ENCODE results near the gene JHY.

JHY gene

DNA sequence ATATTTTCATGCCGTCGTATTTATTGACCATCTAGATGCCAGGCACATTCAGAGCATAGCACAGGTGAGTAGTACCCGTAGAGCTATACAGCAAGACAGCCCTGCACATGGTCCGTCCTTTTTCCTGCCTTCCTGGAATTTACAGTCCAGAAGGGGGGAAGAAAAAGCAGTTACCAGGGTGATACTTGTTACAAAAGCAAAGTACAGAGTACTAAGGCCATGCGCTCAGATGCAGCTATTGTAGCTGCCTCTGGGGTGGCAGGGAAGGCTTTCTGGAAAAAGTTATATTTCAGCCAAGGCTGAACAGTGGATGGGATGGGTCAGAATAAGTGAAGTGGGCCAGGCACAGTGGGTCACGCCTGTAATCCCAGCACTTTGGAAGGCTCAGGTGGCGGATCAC lies 36.2 kb downstream of the JHY start:
- Histone ChIP-seq H3K27ac (no peak overlapping the region), H3K4me1 (peaks cover 0 to 9% (median 0%) of the 10 kb centered on the region in 10 experiments; a peak in 3 of 20 replicates), H4K20me1 (no peaks in the 10 kb centered on the region), H3K4me3 (no peak overlapping the region), H3K27me3 (no peaks in the 10 kb centered on the region), H3K4me2 (no peak overlapping the region), H3K36me3 (no peaks in the 10 kb centered on the region), H3K9ac (no peak overlapping the region), H3K9me3 (replicated peaks in 1 of 11) (no peaks in the 10 kb centered on the region)
- no peak for TF ChIP-seq Cebpa-rat (IDR thresholded peaks at IDR 0.05)

DNA sequence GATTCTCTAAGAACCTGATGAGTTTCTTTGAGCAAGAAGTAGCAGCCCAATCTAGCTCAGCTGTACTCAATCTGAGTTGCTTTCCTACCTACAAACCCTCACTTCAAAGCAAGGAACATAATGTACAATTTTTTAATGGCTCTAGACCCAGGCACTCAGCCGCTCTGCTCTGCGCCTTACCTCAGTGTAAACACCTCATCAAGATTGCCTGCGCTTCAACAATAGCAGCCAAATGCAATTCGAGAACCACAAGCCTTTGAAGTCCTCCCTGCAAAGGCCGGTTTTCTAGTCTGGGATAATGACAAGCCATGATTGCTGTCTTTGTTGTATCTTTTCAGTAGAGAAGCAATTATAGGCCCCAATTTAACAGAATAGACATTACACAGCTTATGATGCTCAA lies 38.0 kb downstream of the JHY start:
- no peak for TF ChIP-seq Cebpa-rat (IDR thresholded peaks at IDR 0.05)
- H3K4me3 ChIP-seq, result no peak overlapping the region

DNA sequence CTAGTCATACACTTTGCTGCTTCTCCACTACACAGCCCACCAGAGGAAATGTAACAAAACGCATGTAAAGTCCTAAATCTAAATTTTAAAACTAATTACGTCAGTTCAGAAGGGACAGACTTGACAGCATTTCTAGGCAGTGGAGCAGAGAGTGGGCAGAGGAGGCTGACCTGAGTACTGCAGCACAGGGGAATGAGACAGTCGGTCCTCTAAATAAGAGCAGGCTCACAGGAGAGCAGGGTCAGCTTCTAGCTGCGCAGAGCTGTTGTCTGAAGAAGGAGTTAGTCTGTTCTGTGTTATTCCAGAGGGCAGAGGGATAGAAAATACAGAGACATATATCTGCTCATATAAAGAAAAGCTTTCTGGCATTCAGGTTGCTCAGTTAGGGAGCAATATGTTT lies 40.3 kb downstream of the JHY start:
- Histone ChIP-seq H3K4me1 (peaks cover 0 to 9% (median 0%) of the 10 kb centered on the region in 10 experiments; a peak in 3 of 20 replicates), H3K4me3 (no peak overlapping the region), H4K20me1 (no peaks in the 10 kb centered on the region), H3K27ac (no peak overlapping the region), H3K4me2 (no peak overlapping the region), H3K36me3 (no peaks in the 10 kb centered on the region), H3K9ac (no peak overlapping the region), H3K27me3 (no peaks in the 10 kb centered on the region), H3K9me3 (replicated peaks in 1 of 11) (no peaks in the 10 kb centered on the region)
- no peak for TF ChIP-seq Cebpa-rat (IDR thresholded peaks at IDR 0.05)

More for the DNA sequence above, 38.0 kb downstream of the JHY start:
- Histone ChIP-seq H4K20me1 (no peaks in the 10 kb centered on the region), H3K36me3 (no peaks in the 10 kb centered on the region), H3K27ac (no peak overlapping the region), H3K9me3 (replicated peaks in 1 of 11) (no peaks in the 10 kb centered on the region), H3K27me3 (no peaks in the 10 kb centered on the region), H3K4me1 (peaks cover 0 to 9% (median 0%) of the 10 kb centered on the region in 10 experiments; a peak in 3 of 20 replicates), H3K4me2 (no peak overlapping the region), H3K9ac (no peak overlapping the region)

DNA sequence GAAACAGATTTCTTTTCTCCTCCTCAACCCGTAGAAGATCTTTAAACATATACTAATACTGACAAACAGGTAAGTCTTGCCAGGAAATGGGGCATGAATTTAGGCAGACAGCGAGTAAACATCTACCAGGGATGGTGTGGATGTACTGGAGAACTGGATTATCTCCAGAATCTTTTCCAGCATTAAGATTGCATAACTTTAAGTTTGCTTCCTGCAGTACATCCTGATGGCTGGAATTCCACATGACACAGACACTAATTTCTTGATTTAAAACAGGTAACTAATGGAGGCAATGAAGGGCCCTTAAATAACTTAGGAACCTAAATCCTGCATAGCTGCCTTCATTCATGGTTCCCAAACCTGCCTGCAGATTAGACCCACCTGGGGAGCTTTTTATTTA lies 40.7 kb downstream of the JHY start:
- peaks cover 0 to 9% (median 0%) of the 10 kb centered on the region in 10 experiments; a peak in 3 of 20 replicates for H3K4me1 ChIP-seq
- TF ChIP-seq Cebpa-rat (IDR thresholded peaks at IDR 0.05), result no peak
- H3K4me3 ChIP-seq, result no peak overlapping the region
- no peaks in the 10 kb centered on the region for H4K20me1 ChIP-seq
- no peak overlapping the region for H3K4me2 ChIP-seq
- no peaks in the 10 kb centered on the region for H3K27me3 ChIP-seq
- H3K9ac ChIP-seq, result no peak overlapping the region
- no peak overlapping the region for H3K27ac ChIP-seq
- H3K9me3 ChIP-seq (replicated peaks in 1 of 11), result no peaks in the 10 kb centered on the region
- H3K36me3 ChIP-seq, result no peaks in the 10 kb centered on the region

DNA sequence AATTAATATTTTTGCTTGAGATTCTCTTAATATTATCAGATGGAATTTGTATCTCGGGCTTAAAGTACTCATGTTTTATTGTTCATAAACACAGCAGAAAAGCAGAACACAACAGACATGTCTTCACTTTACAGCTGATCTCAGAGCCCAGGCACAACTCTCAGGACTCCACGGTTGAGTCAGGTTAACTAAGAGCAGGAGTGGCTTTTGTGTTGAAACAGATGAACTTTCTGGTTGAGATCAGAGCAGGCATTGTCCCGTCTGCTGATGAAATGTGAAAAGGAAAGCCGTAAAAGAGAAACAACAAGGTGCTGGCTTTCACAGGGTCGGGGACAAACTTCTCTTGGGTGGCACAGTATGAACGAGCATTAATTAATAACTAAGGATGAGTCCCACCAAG lies 49.0 kb downstream of the JHY start:
- TF ChIP-seq Cebpa-rat (IDR thresholded peaks at IDR 0.05), result no peak
- H3K27me3 ChIP-seq, result no peaks in the 10 kb centered on the region
- no peak overlapping the region for H3K4me2 ChIP-seq
- no peak overlapping the region for H3K9ac ChIP-seq
- no peaks in the 10 kb centered on the region for H4K20me1 ChIP-seq
- peaks cover 0 to 25% (median 15%) of the 10 kb centered on the region in 10 experiments; a peak in 14 of 20 replicates for H3K4me1 ChIP-seq
- no peaks in the 10 kb centered on the region for H3K9me3 ChIP-seq (replicated peaks in 1 of 11)
- peak overlapping the region in 4 of 11 experiments; percentile 18 to 73 (median 70); a peak in 2 of 22 replicates for H3K27ac ChIP-seq
- H3K4me3 ChIP-seq, result no peak overlapping the region
- H3K36me3 ChIP-seq, result no peaks in the 10 kb centered on the region

DNA sequence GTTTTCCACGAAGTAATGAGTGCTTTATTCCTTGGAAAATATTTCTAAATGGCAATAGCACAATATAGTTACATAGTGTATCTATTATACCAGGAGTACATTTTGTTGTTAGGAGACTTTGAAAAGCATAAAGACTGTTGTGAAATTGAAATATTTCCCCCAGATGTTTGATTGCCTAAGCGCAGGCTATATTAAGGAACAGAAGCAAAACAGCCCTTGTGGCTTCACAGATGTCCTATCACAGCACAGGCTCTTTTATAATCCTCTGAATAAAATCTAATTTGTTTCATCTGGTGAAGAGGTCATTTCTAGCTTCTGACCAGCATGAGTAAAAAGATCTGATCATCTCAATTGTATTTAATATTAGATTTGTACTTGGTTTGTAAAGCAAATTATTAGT lies 50.9 kb downstream of the JHY start:
- Histone ChIP-seq H3K27ac (peak overlapping the region in 9 of 11 experiments; percentile 40 to 76 (median 70); a peak in 16 of 22 replicates), H3K36me3 (no peaks in the 10 kb centered on the region), H4K20me1 (no peaks in the 10 kb centered on the region), H3K27me3 (no peaks in the 10 kb centered on the region), H3K4me2 (peak overlapping the region in 8 of 11 experiments; percentile 0 to 69 (median 44); a peak in 15 of 22 replicates), H3K9me3 (replicated peaks in 1 of 11) (no peaks in the 10 kb centered on the region), H3K9ac (peak overlapping the region in 3 of 11 experiments; percentile 0 to 16 (median 12); a peak in 2 of 22 replicates), H3K4me3 (no peak overlapping the region; a peak in 1 of 20 replicates), H3K4me1 (peaks cover 0 to 25% (median 17%) of the 10 kb centered on the region in 10 experiments; a peak in 14 of 20 replicates)
- peak in 4 of 11 experiments; percentile 14 to 77 (median 58); a peak in 6 of 22 replicates for TF ChIP-seq Cebpa-rat (IDR thresholded peaks at IDR 0.05)

DNA sequence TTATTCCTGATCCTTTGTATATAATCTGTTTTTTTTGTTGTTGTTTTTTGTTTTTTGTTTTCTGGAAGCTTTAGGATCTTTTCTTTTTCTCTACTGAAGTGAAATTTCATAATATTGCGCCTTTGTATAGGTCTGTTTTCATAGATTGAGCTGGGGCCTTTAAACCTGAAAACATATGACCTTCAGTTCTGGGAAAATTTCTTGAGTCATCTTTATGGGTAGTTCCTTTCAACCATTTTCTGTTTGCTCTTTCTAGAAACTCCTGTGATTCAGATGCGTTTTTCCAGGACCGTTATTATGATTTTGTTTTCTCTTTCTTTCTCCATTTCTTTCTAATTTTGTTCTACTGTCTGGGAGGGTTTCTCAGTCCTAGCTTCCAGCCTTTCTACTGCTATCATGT lies 55.4 kb downstream of the JHY start:
- Histone ChIP-seq H3K9ac (no peak overlapping the region), H4K20me1 (no peaks in the 10 kb centered on the region), H3K27ac (no peak overlapping the region), H3K4me3 (no peak overlapping the region), H3K27me3 (no peaks in the 10 kb centered on the region), H3K36me3 (no peaks in the 10 kb centered on the region), H3K4me2 (no peak overlapping the region), H3K4me1 (peaks cover 0 to 19% (median 13%) of the 10 kb centered on the region in 10 experiments; a peak in 14 of 20 replicates), H3K9me3 (replicated peaks in 1 of 11) (no peaks in the 10 kb centered on the region)
- TF ChIP-seq Cebpa-rat (IDR thresholded peaks at IDR 0.05), result no peak

DNA sequence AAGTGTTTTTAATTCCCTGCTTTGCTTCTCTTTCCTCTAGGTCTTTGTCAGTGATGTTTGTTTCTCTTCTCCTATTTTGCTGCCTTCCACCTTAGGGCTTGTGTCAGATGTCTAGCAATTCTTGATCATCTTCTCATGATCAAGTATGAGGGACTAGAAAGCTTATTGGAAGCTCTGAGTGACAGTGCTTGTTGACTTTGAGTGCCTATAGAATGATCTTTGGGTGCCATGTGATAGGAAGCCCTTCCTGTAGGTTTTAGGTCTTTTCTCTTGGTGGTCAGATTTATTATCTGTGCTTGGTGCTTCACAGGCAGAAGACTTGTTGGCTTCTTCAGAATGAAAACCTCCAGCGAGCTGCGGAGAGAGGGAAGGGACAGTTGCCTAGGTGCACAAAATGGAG lies 56.0 kb downstream of the JHY start:
- Histone ChIP-seq H4K20me1 (no peaks in the 10 kb centered on the region), H3K27me3 (no peaks in the 10 kb centered on the region), H3K4me2 (no peak overlapping the region), H3K9me3 (replicated peaks in 1 of 11) (peaks cover 0 to 3% (median 0%) of the 10 kb centered on the region in 11 experiments; a peak in 3 of 22 replicates), H3K4me3 (no peak overlapping the region), H3K4me1 (peaks cover 0 to 13% (median 8%) of the 10 kb centered on the region in 10 experiments; a peak in 14 of 20 replicates), H3K36me3 (no peaks in the 10 kb centered on the region), H3K9ac (no peak overlapping the region), H3K27ac (no peak overlapping the region)
- no peak for TF ChIP-seq Cebpa-rat (IDR thresholded peaks at IDR 0.05)

DNA sequence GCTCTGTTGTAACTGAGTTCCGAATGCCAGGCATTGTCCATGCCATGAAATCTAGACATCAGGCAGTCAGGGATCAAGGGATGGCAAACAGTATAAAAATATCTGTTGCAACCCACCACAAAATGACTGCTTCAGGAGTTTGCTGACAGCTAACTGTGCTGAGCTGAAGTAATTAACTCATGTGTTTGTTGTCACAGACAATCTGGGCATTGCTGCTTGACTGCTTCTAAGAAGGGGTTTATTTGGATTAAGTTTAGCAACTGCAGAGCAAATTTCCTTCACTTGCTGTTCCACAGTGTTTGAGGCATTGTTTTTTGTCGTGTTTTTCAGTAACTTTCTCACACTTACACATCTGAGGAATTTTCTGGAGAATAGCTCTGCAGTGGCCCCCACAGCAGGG lies 68.7 kb downstream of the JHY start:
- no peak overlapping the region for H3K4me2 ChIP-seq
- no peaks in the 10 kb centered on the region for H3K27me3 ChIP-seq
- H3K9me3 ChIP-seq (replicated peaks in 1 of 11), result peaks cover 0 to 8% (median 0%) of the 10 kb centered on the region in 11 experiments; a peak in 5 of 22 replicates
- TF ChIP-seq Cebpa-rat (IDR thresholded peaks at IDR 0.05), result no peak
- H3K27ac ChIP-seq, result no peak overlapping the region
- no peaks in the 10 kb centered on the region for H3K36me3 ChIP-seq
- H4K20me1 ChIP-seq, result no peaks in the 10 kb centered on the region
- peaks cover 0 to 32% (median 7%) of the 10 kb centered on the region in 10 experiments; a peak in 11 of 20 replicates for H3K4me1 ChIP-seq
- no peak overlapping the region for H3K9ac ChIP-seq
- no peak overlapping the region for H3K4me3 ChIP-seq

DNA sequence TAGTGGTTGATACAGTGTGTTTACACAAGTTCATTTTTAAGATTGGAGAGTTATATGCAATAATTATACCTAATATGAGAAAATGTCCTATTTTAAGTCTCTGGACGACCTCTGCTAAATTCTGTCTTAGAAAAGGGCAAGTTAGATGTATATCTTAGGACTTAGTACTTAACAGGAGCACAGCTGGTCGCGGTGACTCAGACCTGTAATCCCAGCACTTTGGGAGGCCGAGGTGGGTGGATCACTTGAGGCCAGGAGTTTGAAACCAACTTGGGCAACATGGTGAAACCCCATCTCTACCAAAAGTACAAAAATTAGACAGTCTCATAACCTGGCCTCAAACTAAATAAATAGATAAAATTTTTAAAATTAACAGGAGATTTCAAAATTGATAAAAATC lies 71.9 kb downstream of the JHY start:
- no peaks in the 10 kb centered on the region for H3K36me3 ChIP-seq
- H3K4me3 ChIP-seq, result no peak overlapping the region
- peaks cover 0 to 8% (median 0%) of the 10 kb centered on the region in 11 experiments; a peak in 3 of 22 replicates for H3K9me3 ChIP-seq (replicated peaks in 1 of 11)
- H3K9ac ChIP-seq, result no peak overlapping the region
- peak overlapping the region in 1 of 11 experiments; percentile 30; a peak in 1 of 22 replicates for H3K27ac ChIP-seq
- peak overlapping the region in 6 of 11 experiments; percentile 17 to 72 (median 56); a peak in 11 of 22 replicates for H3K4me2 ChIP-seq
- no peak for TF ChIP-seq Cebpa-rat (IDR thresholded peaks at IDR 0.05)
- H4K20me1 ChIP-seq, result no peaks in the 10 kb centered on the region
- H3K27me3 ChIP-seq, result no peaks in the 10 kb centered on the region
- peaks cover 0 to 26% (median 7%) of the 10 kb centered on the region in 10 experiments; a peak in 11 of 20 replicates for H3K4me1 ChIP-seq

Data from BLaER1 treated with 17β-estradiol and CSF1 and Interleukin-3, amounts not matched to agents 10 nM and 100 nM (cell line).